CD4-positive, CD25-positive, alpha-beta regulatory T cell (primary cell): Measurements from ENCODE around the gene SARS1. TPM values are rescaled to one million over a fixed set of nuclear protein-coding genes. Genes with fewer than 3 reads are reported as not detected.
A peak's percentile ranks its signal among the peaks of the same experiment; 100 is the strongest.

Experiments
- ATAC-seq, 2 donors: fragments of 150-1000 bp; cut with Tn5 transposase; one replicate each; pipeline ENCODE4 v1.10.0; 2021; ENCODE audit warnings: low read depth in 2 of 2, moderate number of reproducible peaks in 2 of 2, moderate library complexity in 1 of 2
- DNase-seq, 3 donors: peaks; one replicate each; pipeline versions ENCODE4 v3.0.0 to v3.0.0-alpha.2; 2012 to 2022; ENCODE audit warnings: mixed read lengths in 1 of 3
- H3K27ac ChIP-seq: one replicate; pipeline ENCODE4 v1.7.0; 2013; ENCODE audit warnings: mild to moderate bottlenecking, low read length; ENCODE audit not compliant: insufficient read depth, poor library complexity, severe bottlenecking
- H3K27me3 ChIP-seq: one replicate; pipeline ENCODE4 v1.7.0; 2013; ENCODE audit warnings: low read length; ENCODE audit not compliant: control insufficient read depth, insufficient read depth
- H3K36me3 ChIP-seq: one replicate; pipeline ENCODE4 v1.7.0; 2013; ENCODE audit warnings: mild to moderate bottlenecking, low read length, moderate library complexity; ENCODE audit not compliant: control insufficient read depth, insufficient read depth
- H3K4me1 ChIP-seq: 2 replicates; pipeline ENCODE4 v1.7.0; 2013; ENCODE audit warnings: mild to moderate bottlenecking, low read length; ENCODE audit not compliant: insufficient read depth, control insufficient read depth, poor library complexity, severe bottlenecking
- H3K4me3 ChIP-seq: one replicate; pipeline ENCODE4 v1.7.0; 2013; ENCODE audit warnings: low read depth, mild to moderate bottlenecking, low read length, moderate library complexity
- H3K9me3 ChIP-seq, 2 experiments: 1 replicate in 1 of 2; 2 replicates in 1 of 2; pipeline ENCODE4 v1.7.0; 2013; ENCODE audit warnings: low read length in 2 of 2, mild to moderate bottlenecking in 1 of 2, moderate library complexity in 1 of 2; ENCODE audit not compliant: control insufficient read depth in 2 of 2
- H3K27ac Mint-ChIP-seq, 3 donors: one replicate each; pipeline ENCODE4 v1.8.0; 2020 to 2022; ENCODE audit warnings: mild to moderate bottlenecking in 3 of 3, mixed read lengths in 3 of 3, moderate library complexity in 2 of 3
- H3K27me3 Mint-ChIP-seq: one replicate; pipeline ENCODE4 v1.8.0; 2022; ENCODE audit warnings: mild to moderate bottlenecking, mixed read lengths
- H3K36me3 Mint-ChIP-seq: one replicate; pipeline ENCODE4 v1.8.0; 2020; ENCODE audit warnings: mixed read lengths
- H3K4me1 Mint-ChIP-seq, 4 donors: one replicate each; pipeline ENCODE4 v1.8.0; 2020 to 2022; ENCODE audit warnings: mixed read lengths in 4 of 4, mild to moderate bottlenecking in 1 of 4
- H3K4me3 Mint-ChIP-seq, 4 donors: one replicate each; pipeline ENCODE4 v1.8.0; 2020 to 2022; ENCODE audit warnings: mild to moderate bottlenecking in 4 of 4, mixed read lengths in 4 of 4, moderate library complexity in 3 of 4
- H3K9me3 Mint-ChIP-seq, 7 donors: one replicate each; pipeline ENCODE4 v1.8.0; 2020 to 2022; ENCODE audit warnings: mixed read lengths in 7 of 7, mild to moderate bottlenecking in 3 of 7, moderate library complexity in 2 of 7
- polyA plus RNA-seq, 4 donors: library from polyadenylated mRNA; unstranded; fragments of 300-500 nt; fragmentation: Illumina TruSeq; gene quantifications; one replicate each; pipeline ENCODE4 v1.2.3, GENCODE V29; 2021
- total RNA-seq: library from RNA; stranded (reverse); gene quantifications from one replicate; pipeline ENCODE4 v1.2.3, GENCODE V29; 2022

SARS1 gene
- total and polyA plus RNA-seq, 5 donors from 2014 or later = 117 to 173 (median 170) TPM

GRCh38 chr1:109187127-109187526 is 26.6 kb upstream of the SARS1 start:
- no peaks in the 10 kb centered on the region for H3K4me1 ChIP-seq
- ATAC-seq = no peak
- Mint-ChIP-seq H3K4me3 (no peak overlapping the region), H3K4me1 (no peaks in the 10 kb centered on the region), H3K27ac (peak overlapping the region in 1 of 3 donors; percentile 29), H3K27me3 (no peaks in the 10 kb centered on the region), H3K36me3 (peaks cover 16% of the 10 kb centered on the region), H3K9me3 (no peaks in the 10 kb centered on the region)
- H3K9me3 ChIP-seq = no peaks in the 10 kb centered on the region
- DNase-seq = no peak
- H3K27ac ChIP-seq = no peak overlapping the region
- no peaks in the 10 kb centered on the region for H3K27me3 ChIP-seq
- no peak overlapping the region for H3K4me3 ChIP-seq
- peaks cover 4% of the 10 kb centered on the region for H3K36me3 ChIP-seq

- peaks cover 21% of the 10 kb centered on the region for H3K36me3 Mint-ChIP-seq
- H3K9me3 ChIP-seq = no peaks in the 10 kb centered on the region
- peaks cover 7% of the 10 kb centered on the region for H3K36me3 ChIP-seq
- no peak overlapping the region for H3K27ac ChIP-seq
- H3K4me1 ChIP-seq = no peaks in the 10 kb centered on the region
- no peaks in the 10 kb centered on the region for H3K27me3 ChIP-seq
- H3K9me3 Mint-ChIP-seq = no peaks in the 10 kb centered on the region
- H3K4me3 Mint-ChIP-seq = no peak overlapping the region
- no peaks in the 10 kb centered on the region for H3K27me3 Mint-ChIP-seq
- DNase-seq (no peak), ATAC-seq (no peak)
- H3K27ac Mint-ChIP-seq = no peak overlapping the region
- H3K4me3 ChIP-seq = no peak overlapping the region
- H3K4me1 Mint-ChIP-seq = no peaks in the 10 kb centered on the region
Measured at GRCh38 chr1:109188200-109188599, 25.5 kb upstream of the SARS1 start.

DNA sequence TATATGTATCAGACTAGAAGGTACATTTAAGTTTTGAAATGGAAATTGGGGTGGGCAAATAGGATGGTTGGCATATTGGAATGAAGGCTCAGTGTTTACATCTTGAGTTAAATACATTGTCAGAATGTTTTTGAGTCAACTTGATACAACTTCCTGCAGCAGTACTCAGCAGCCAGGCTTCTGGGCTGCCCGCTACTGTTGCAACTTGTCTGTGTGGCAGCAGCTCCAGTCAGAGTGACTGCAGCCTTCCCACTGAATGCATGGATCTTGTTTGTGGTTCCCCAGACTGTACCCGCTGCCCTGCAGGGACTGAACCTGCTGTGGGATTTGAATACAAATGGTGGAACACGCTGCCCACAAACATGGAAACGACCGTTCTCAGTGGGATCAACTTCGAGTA is 24.9 kb upstream of the SARS1 start:
- H3K4me3 ChIP-seq = no peak overlapping the region
- H3K27me3 ChIP-seq = no peaks in the 10 kb centered on the region
- H3K36me3 ChIP-seq = peaks cover 7% of the 10 kb centered on the region
- H3K27ac ChIP-seq = no peak overlapping the region
- peaks cover 21% of the 10 kb centered on the region for H3K36me3 Mint-ChIP-seq
- ATAC-seq = no peak
- H3K4me1 ChIP-seq = no peaks in the 10 kb centered on the region
- no peaks in the 10 kb centered on the region for H3K4me1 Mint-ChIP-seq
- no peak overlapping the region for H3K4me3 Mint-ChIP-seq
- no peaks in the 10 kb centered on the region for H3K9me3 Mint-ChIP-seq
- H3K27me3 Mint-ChIP-seq = no peaks in the 10 kb centered on the region
- H3K27ac Mint-ChIP-seq = no peak overlapping the region
- no peak for DNase-seq
- no peaks in the 10 kb centered on the region for H3K9me3 ChIP-seq

DNA sequence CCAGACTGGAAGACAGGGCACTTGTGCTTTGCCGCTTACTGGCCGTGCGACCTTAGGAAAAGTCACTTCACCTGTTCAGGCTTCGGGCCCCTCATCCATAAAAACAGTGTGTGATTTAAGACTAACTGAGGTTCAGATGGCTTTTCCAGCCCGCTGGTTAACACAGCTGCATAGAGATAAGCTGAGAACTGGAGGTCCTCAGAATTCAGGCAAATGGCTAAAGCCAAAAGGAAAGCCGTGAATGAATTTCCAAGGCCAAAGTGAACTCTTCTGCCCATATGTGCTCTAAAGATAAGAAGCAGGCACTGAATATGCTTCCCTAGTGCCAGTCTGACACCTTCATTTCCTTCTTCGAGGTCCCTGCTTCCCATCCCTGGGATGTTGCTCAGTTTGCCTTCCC is 23.5 kb upstream of the SARS1 start:
- Mint-ChIP-seq H3K27ac (no peak overlapping the region), H3K4me1 (no peaks in the 10 kb centered on the region), H3K9me3 (no peaks in the 10 kb centered on the region), H3K36me3 (peaks cover 21% of the 10 kb centered on the region), H3K27me3 (no peaks in the 10 kb centered on the region), H3K4me3 (no peak overlapping the region)
- H3K27ac ChIP-seq = no peak overlapping the region
- DNase-seq = no peak
- ATAC-seq = no peak
- no peak overlapping the region for H3K4me3 ChIP-seq
- H3K27me3 ChIP-seq = no peaks in the 10 kb centered on the region
- no peaks in the 10 kb centered on the region for H3K4me1 ChIP-seq
- peaks cover 7% of the 10 kb centered on the region for H3K36me3 ChIP-seq
- no peaks in the 10 kb centered on the region for H3K9me3 ChIP-seq

GRCh38 chr1:109191377-109191776 is 22.3 kb upstream of the SARS1 start:
- Histone ChIP-seq H3K27ac (no peak overlapping the region), H3K27me3 (no peaks in the 10 kb centered on the region), H3K36me3 (peaks cover 7% of the 10 kb centered on the region), H3K9me3 (no peaks in the 10 kb centered on the region), H3K4me1 (no peaks in the 10 kb centered on the region), H3K4me3 (no peak overlapping the region)
- Mint-ChIP-seq H3K27me3 (no peaks in the 10 kb centered on the region), H3K4me3 (no peak overlapping the region), H3K36me3 (peaks cover 25% of the 10 kb centered on the region), H3K4me1 (no peaks in the 10 kb centered on the region), H3K27ac (no peak overlapping the region), H3K9me3 (no peaks in the 10 kb centered on the region)
- DNase-seq = no peak
- ATAC-seq = no peak

DNA sequence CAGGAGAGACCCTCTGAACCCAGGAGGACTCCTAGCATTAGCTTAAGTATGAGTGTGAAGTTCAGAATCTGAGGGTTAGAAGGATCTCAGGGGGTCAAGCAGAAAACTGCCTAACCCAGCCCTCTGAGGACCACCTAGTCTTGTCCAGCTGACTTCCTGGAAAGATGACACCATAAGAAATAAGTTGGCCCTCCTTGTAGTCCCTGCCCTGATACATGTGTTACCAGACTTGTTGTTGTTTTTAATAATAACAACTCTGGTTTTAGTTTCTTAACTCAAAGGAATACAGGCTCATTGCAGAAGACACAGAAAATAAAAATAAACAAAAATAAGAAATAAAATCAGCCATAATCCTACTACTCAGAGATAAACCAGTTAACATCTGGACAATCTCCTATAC is 21.8 kb upstream of the SARS1 start:
- Mint-ChIP-seq H3K27me3 (no peaks in the 10 kb centered on the region), H3K27ac (no peak overlapping the region), H3K36me3 (peaks cover 26% of the 10 kb centered on the region), H3K4me3 (no peak overlapping the region), H3K9me3 (no peaks in the 10 kb centered on the region), H3K4me1 (no peaks in the 10 kb centered on the region)
- Histone ChIP-seq H3K4me3 (no peak overlapping the region), H3K36me3 (peaks cover 7% of the 10 kb centered on the region), H3K9me3 (no peaks in the 10 kb centered on the region), H3K27me3 (no peaks in the 10 kb centered on the region), H3K27ac (no peak overlapping the region), H3K4me1 (no peaks in the 10 kb centered on the region)
- ATAC-seq (no peak), DNase-seq (no peak)

- Histone ChIP-seq H3K36me3 (peaks cover 7% of the 10 kb centered on the region), H3K27ac (no peak overlapping the region), H3K4me3 (no peak overlapping the region), H3K4me1 (no peaks in the 10 kb centered on the region), H3K9me3 (no peaks in the 10 kb centered on the region), H3K27me3 (no peaks in the 10 kb centered on the region)
- H3K9me3 Mint-ChIP-seq = no peaks in the 10 kb centered on the region
- peaks cover 26% of the 10 kb centered on the region for H3K36me3 Mint-ChIP-seq
- no peaks in the 10 kb centered on the region for H3K4me1 Mint-ChIP-seq
- no peak for DNase-seq
- no peak overlapping the region for H3K27ac Mint-ChIP-seq
- ATAC-seq = no peak
- H3K4me3 Mint-ChIP-seq = no peak overlapping the region
- no peaks in the 10 kb centered on the region for H3K27me3 Mint-ChIP-seq
Measured at GRCh38 chr1:109192433-109192832, 21.3 kb upstream of the SARS1 start.

DNA sequence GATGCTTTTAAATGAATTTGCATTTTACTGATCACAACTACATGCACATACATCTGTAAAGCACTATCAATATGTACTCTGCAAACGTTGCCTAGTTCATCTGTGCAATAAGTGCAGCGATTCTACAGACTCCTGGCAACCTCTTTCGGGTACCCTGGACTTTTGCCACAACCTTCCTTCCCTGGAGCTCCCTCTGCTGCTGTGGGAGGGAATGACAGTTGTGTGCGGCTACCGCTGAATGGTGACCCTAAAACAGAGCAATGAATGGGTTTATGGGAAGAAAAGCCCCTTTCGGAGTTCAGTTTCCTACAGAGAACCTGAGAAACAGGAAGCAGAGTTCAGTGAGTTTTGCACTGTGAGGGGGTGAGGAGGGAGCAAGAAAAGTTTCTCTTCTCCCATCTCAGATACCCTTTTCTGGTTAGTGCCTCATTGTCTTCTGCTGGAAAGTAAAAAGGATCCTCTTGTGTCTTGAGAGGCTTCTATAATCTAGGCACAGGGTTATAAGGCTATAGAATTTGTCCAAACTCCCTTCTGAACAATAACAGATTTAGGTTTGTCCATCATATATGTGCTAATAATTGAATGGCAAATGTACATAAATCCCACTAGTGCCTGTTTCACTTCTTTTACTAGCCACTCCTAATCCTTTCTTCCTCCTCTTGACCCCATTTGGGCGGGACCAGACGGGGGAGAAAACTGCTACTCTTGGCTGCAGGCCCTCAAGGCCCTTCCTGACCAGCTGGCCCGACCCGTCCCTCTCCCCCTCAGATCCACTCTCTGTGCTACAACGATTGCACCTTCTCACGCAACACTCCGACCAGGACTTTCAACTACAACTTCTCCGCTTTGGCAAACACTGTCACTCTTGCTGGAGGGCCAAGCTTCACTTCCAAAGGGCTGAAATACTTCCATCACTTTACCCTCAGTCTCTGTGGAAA is 19.8 kb upstream of the SARS1 start:
- H3K4me3 ChIP-seq = no peak overlapping the region
- peak in 2 of 3 donors; percentile 29 to 58 for DNase-seq
- Mint-ChIP-seq H3K4me3 (no peak overlapping the region), H3K27ac (no peak overlapping the region), H3K36me3 (peaks cover 21% of the 10 kb centered on the region), H3K27me3 (no peaks in the 10 kb centered on the region), H3K9me3 (no peaks in the 10 kb centered on the region), H3K4me1 (peaks cover 0 to under 1% (median 0%) of the 10 kb centered on the region in 4 donors)
- no peaks in the 10 kb centered on the region for H3K27me3 ChIP-seq
- H3K27ac ChIP-seq = no peak overlapping the region
- no peaks in the 10 kb centered on the region for H3K9me3 ChIP-seq
- peak in 1 of 2 donors; percentile 45 for ATAC-seq
- H3K36me3 ChIP-seq = peaks cover 7% of the 10 kb centered on the region
- no peaks in the 10 kb centered on the region for H3K4me1 ChIP-seq
